Astrocyte (in vitro differentiated cells and primary cell): ENCODE results near the gene USPL1.

Source experiments
- CTCF ChIP-seq: IDR thresholded peaks from 2 replicates; pipeline ENCODE4 v1.5.1; 2011; ENCODE audit warnings: low read depth, mild to moderate bottlenecking, inconsistent platforms, low read length, moderate library complexity; ENCODE audit not compliant: insufficient read depth
- EZH2 ChIP-seq: IDR thresholded peaks from 2 replicates; pipeline ENCODE4 v1.6.1; 2012; ENCODE audit warnings: mild to moderate bottlenecking, low read length, inconsistent platforms; ENCODE audit not compliant: insufficient read depth

- TF ChIP-seq CTCF (no peak), EZH2 (no peak)
Observed at GRCh38 chr13:30620941-30621340, 3.2 kb downstream of the USPL1 start.
